HL-60/S4 treated with retinoic acid at 250 ng/mL for 4 days and 3 days (cell line): ENCODE measurements around the gene REEP1.

Source experiments
- in situ Hi-C: fragments of 300-500 bp; cut with MboI; formaldehyde crosslinking; loops from 2 replicates; pipeline ENCODE4 v1.7.0; 2022; ENCODE audit warnings: low sequenced_read_pairs

Gene REEP1

GRCh38 chr2:86337244-86337835 is at the start of gene REEP1:
REEP1 (minus strand) TSS chr2:86337626; CDS start chr2:86337510, 116 bp downstream.
- in situ Hi-C loops, result no loop called here

- in situ Hi-C loops, result no loop called here
These were observed 46.4 kb upstream of the REEP1 start for GRCh38 chr2:86383844-86384243.

- in situ Hi-C loops, result no loop called here
These were observed 45.3 kb upstream of the REEP1 start for GRCh38 chr2:86382698-86383097.

- in situ Hi-C loops, result no loop called here
These were observed 44.7 kb upstream of the REEP1 start for GRCh38 chr2:86382108-86382507.

GRCh38 chr2:86378469-86378868 is 41.0 kb upstream of the REEP1 start:
- in situ Hi-C loops, result no loop called here

GRCh38 chr2:86375623-86376022 is 38.2 kb upstream of the REEP1 start:
- in situ Hi-C loops, result no loop called here

- in situ Hi-C loops, result no loop called here
These were observed 35.4 kb upstream of the REEP1 start for GRCh38 chr2:86372641-86373502.

- in situ Hi-C loops, result no loop called here
These were observed 34.7 kb upstream of the REEP1 start for GRCh38 chr2:86372133-86372532.

GRCh38 chr2:86371527-86371926 is 34.1 kb upstream of the REEP1 start:
- in situ Hi-C loops, result no loop called here

GRCh38 chr2:86370579-86370978 is 33.2 kb upstream of the REEP1 start:
- in situ Hi-C loops, result no loop called here

GRCh38 chr2:86368161-86368824 is 30.9 kb upstream of the REEP1 start:
- in situ Hi-C loops, result no loop called here

GRCh38 chr2:86367499-86367777 is 30.0 kb upstream of the REEP1 start:
- in situ Hi-C loops, result no loop called here

- in situ Hi-C loops, result no loop called here
These were observed 29.4 kb upstream of the REEP1 start for GRCh38 chr2:86366651-86367498.

GRCh38 chr2:86364894-86365293 is 27.5 kb upstream of the REEP1 start:
- in situ Hi-C loops, result no loop called here

- in situ Hi-C loops, result no loop called here
These were observed 23.4 kb upstream of the REEP1 start for GRCh38 chr2:86360776-86361175.

GRCh38 chr2:86358957-86359356 is 21.5 kb upstream of the REEP1 start:
- in situ Hi-C loops, result no loop called here

GRCh38 chr2:86357392-86357963 is 20.1 kb upstream of the REEP1 start:
- in situ Hi-C loops, result no loop called here

- in situ Hi-C loops, result no loop called here
These were observed 15.3 kb upstream of the REEP1 start for GRCh38 chr2:86352727-86353221.

- in situ Hi-C loops, result no loop called here
These were observed 14.8 kb upstream of the REEP1 start for GRCh38 chr2:86352137-86352726.

- in situ Hi-C loops, result no loop called here
These were observed 13.3 kb upstream of the REEP1 start for GRCh38 chr2:86350751-86351150.
